SK-N-SH treated with all-trans-retinoic acid at 6 μM for 48 hours (cell line): ENCODE data around the gene SH3RF1.

Experiments
- ATAC-seq: fragments of 200-7000 bp; cut with Tn5 transposase; 3 replicates; pipeline ENCODE4 v1.9.1; 2020; ENCODE audit warnings: mild to moderate bottlenecking, moderate library complexity
- ARNTL ChIP-seq: fragments of 450-650 bp; formaldehyde crosslinking; IDR thresholded peaks from 2 replicates; pipeline ENCODE4 v1.5.0; 2020; ENCODE audit warnings: low read depth, mild to moderate bottlenecking, moderate library complexity, borderline replicate concordance
- BACH2 ChIP-seq: fragments of 250-450 bp; sonication (Bioruptor Pico); IDR thresholded peaks from 2 replicates; pipeline ENCODE4 v1.9.0; 2021; ENCODE audit warnings: mild to moderate bottlenecking, borderline replicate concordance
- CSDC2 ChIP-seq: fragments of 250-450 bp; sonication (Bioruptor Pico); IDR thresholded peaks from 2 replicates; pipeline ENCODE4 v1.5.0; 2020; ENCODE audit warnings: mild to moderate bottlenecking, moderate library complexity
- ESRRG ChIP-seq: fragments of 250-450 bp; sonication (Bioruptor Pico); IDR thresholded peaks from 2 replicates; pipeline ENCODE4 v1.6.1; 2021; ENCODE audit warnings: mild to moderate bottlenecking
- GLIS3 ChIP-seq: fragments of 250-450 bp; sonication (Bioruptor Pico); IDR thresholded peaks from 2 replicates; pipeline ENCODE4 v1.5.0; 2020; ENCODE audit warnings: mild to moderate bottlenecking, moderate library complexity
- ISL1 ChIP-seq: fragments of 250-450 bp; sonication (Bioruptor Pico); IDR thresholded peaks from 2 replicates; pipeline ENCODE4 v2.1.2; 2022; ENCODE audit warnings: mild to moderate bottlenecking, moderate library complexity
- OSR1 ChIP-seq: fragments of 250-450 bp; sonication (Bioruptor Pico); IDR thresholded peaks from 2 replicates; pipeline ENCODE4 v1.8.0; 2022; ENCODE audit warnings: moderate library complexity, mild to moderate bottlenecking, inconsistent platforms
- PPARA ChIP-seq: fragments of 250-450 bp; sonication (Bioruptor Pico); IDR thresholded peaks from 2 replicates; pipeline ENCODE4 v1.5.0; 2020; ENCODE audit warnings: mild to moderate bottlenecking, borderline replicate concordance
- RARB ChIP-seq: fragments of 250-450 bp; sonication (Bioruptor Pico); IDR thresholded peaks from 2 replicates; pipeline ENCODE4 v1.8.0; 2021; ENCODE audit warnings: mild to moderate bottlenecking, moderate library complexity
- SNAI2 ChIP-seq: fragments of 250-450 bp; sonication (Bioruptor Pico); IDR thresholded peaks from 2 replicates; pipeline ENCODE4 v1.5.0; 2020; ENCODE audit warnings: mild to moderate bottlenecking, moderate library complexity
- TCF4 ChIP-seq: fragments of 250-450 bp; sonication (Bioruptor Pico); IDR thresholded peaks from 2 replicates; pipeline ENCODE4 v1.8.0; 2021; ENCODE audit warnings: mild to moderate bottlenecking, moderate library complexity, borderline replicate concordance
- TOX ChIP-seq: fragments of 250-450 bp; sonication (Bioruptor Pico); IDR thresholded peaks from 2 replicates; pipeline ENCODE4 v1.8.0; 2021; ENCODE audit warnings: mild to moderate bottlenecking, moderate library complexity, borderline replicate concordance
- ZC3H10 ChIP-seq: fragments of 250-450 bp; sonication (Bioruptor Pico); IDR thresholded peaks from 2 replicates; pipeline ENCODE4 v1.5.1; 2021; ENCODE audit warnings: mild to moderate bottlenecking, moderate library complexity
- ZFP3 ChIP-seq: fragments of 250-450 bp; sonication (Bioruptor Pico); IDR thresholded peaks from 2 replicates; pipeline ENCODE4 v1.5.0; 2020; ENCODE audit warnings: mild to moderate bottlenecking, moderate library complexity
- ZFP30 ChIP-seq: fragments of 450-650 bp; formaldehyde crosslinking; IDR thresholded peaks from 2 replicates; pipeline ENCODE4 v1.5.0; 2022; ENCODE audit warnings: mild to moderate bottlenecking, moderate library complexity
- ZNF565 ChIP-seq: fragments of 450-650 bp; formaldehyde crosslinking; conservative IDR thresholded peaks from 2 replicates; pipeline ENCODE4 v1.5.0; 2020; ENCODE audit warnings: low read depth, mild to moderate bottlenecking, moderate library complexity
- ZNF8 ChIP-seq: fragments of 450-650 bp; formaldehyde crosslinking; IDR thresholded peaks from 2 replicates; pipeline ENCODE4 v1.5.0; 2020; ENCODE audit warnings: mild to moderate bottlenecking, moderate library complexity
- TF ChIP-seq, protein P1 (sequence below): fragments of 250-450 bp; sonication (Bioruptor Pico); IDR thresholded peaks from 2 replicates; pipeline ENCODE4 v1.8.0; 2020; ENCODE audit warnings: mild to moderate bottlenecking, moderate library complexity, borderline replicate concordance
- TF ChIP-seq, protein P2 (sequence below): fragments of 250-450 bp; sonication (Bioruptor Pico); IDR thresholded peaks from 2 replicates; pipeline ENCODE4 v1.8.0; 2021; ENCODE audit warnings: low read depth, mild to moderate bottlenecking, moderate library complexity, borderline replicate concordance
- TF ChIP-seq, protein P3 (sequence below): fragments of 250-450 bp; sonication (Bioruptor Pico); IDR thresholded peaks from 2 replicates; pipeline ENCODE4 v1.5.0; 2020; ENCODE audit warnings: mild to moderate bottlenecking, moderate library complexity
- TF ChIP-seq, protein P4 (sequence below): fragments of 250-450 bp; sonication (Bioruptor Pico); IDR thresholded peaks from 2 replicates; pipeline ENCODE4 v1.5.1; 2021; ENCODE audit warnings: mild to moderate bottlenecking, moderate library complexity

Gene SH3RF1

DNA sequence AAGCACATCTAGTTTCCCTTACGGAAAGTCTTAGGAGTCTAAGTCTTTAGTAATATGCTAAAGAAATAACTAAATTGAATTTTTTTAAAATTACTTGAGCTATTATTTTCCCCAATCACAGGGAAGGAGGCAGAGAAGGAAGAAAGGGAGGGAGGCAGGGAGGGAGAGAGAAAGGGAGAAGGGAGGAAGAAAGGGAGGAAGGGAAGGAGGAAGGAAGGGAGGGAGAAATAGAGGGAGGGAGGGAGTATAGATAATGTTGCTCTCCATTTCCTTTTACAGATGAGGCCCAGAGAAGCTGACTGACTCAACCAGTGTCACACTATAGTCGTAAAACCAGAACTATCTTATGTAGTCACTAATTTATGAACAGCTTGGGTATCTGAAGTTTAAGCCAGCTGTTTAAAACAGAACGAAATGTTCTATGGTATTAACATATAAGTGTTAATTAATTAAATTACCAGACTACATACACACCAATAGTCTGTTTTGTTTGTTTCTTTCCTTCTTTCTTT lies 14.6 kb downstream of the SH3RF1 start:
- TF ChIP-seq ESRRG (CRISPR knock-in tag) (no peak), GLIS3 (no peak), SNAI2 (CRISPR knock-in tag) (no peak)
- TF ChIP-seq, protein P1, sequence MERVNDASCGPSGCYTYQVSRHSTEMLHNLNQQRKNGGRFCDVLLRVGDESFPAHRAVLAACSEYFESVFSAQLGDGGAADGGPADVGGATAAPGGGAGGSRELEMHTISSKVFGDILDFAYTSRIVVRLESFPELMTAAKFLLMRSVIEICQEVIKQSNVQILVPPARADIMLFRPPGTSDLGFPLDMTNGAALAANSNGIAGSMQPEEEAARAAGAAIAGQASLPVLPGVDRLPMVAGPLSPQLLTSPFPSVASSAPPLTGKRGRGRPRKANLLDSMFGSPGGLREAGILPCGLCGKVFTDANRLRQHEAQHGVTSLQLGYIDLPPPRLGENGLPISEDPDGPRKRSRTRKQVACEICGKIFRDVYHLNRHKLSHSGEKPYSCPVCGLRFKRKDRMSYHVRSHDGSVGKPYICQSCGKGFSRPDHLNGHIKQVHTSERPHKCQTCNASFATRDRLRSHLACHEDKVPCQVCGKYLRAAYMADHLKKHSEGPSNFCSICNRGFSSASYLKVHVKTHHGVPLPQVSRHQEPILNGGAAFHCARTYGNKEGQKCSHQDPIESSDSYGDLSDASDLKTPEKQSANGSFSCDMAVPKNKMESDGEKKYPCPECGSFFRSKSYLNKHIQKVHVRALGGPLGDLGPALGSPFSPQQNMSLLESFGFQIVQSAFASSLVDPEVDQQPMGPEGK: no peak
- TF ChIP-seq, protein P2, sequence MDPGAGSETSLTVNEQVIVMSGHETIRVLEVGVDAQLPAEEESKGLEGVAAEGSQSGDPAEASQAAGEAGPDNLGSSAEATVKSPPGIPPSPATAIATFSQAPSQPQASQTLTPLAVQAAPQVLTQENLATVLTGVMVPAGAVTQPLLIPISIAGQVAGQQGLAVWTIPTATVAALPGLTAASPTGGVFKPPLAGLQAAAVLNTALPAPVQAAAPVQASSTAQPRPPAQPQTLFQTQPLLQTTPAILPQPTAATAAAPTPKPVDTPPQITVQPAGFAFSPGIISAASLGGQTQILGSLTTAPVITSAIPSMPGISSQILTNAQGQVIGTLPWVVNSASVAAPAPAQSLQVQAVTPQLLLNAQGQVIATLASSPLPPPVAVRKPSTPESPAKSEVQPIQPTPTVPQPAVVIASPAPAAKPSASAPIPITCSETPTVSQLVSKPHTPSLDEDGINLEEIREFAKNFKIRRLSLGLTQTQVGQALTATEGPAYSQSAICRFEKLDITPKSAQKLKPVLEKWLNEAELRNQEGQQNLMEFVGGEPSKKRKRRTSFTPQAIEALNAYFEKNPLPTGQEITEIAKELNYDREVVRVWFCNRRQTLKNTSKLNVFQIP: no peak
- no peak; the same call in 2 of the 3 replicates for ATAC-seq

DNA sequence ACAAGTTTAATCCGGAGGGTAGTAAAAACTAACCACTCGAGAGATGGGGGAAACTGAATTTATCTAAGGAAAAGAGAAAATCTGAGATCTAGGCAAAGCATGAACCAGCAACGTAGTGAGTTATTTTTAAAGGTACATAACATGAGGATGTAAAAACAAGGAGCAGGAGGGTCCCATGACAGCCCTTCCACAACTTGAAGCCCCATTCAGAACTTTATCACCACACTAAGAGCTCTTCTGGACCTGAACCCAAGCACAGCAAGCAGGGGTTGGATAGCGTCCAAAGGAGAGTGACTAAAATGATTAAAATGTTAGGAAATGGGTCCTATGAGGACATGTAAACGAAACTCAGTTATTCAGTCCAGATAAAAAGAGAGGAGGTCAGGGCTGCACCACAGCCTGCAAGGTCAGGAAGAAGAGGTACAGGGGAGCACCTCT lies 16.2 kb downstream of the SH3RF1 start:
- peak; percentile 32 for ATAC-seq
- TF ChIP-seq, protein P3, sequence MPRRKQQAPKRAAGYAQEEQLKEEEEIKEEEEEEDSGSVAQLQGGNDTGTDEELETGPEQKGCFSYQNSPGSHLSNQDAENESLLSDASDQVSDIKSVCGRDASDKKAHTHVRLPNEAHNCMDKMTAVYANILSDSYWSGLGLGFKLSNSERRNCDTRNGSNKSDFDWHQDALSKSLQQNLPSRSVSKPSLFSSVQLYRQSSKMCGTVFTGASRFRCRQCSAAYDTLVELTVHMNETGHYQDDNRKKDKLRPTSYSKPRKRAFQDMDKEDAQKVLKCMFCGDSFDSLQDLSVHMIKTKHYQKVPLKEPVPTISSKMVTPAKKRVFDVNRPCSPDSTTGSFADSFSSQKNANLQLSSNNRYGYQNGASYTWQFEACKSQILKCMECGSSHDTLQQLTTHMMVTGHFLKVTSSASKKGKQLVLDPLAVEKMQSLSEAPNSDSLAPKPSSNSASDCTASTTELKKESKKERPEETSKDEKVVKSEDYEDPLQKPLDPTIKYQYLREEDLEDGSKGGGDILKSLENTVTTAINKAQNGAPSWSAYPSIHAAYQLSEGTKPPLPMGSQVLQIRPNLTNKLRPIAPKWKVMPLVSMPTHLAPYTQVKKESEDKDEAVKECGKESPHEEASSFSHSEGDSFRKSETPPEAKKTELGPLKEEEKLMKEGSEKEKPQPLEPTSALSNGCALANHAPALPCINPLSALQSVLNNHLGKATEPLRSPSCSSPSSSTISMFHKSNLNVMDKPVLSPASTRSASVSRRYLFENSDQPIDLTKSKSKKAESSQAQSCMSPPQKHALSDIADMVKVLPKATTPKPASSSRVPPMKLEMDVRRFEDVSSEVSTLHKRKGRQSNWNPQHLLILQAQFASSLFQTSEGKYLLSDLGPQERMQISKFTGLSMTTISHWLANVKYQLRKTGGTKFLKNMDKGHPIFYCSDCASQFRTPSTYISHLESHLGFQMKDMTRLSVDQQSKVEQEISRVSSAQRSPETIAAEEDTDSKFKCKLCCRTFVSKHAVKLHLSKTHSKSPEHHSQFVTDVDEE (CRISPR knock-in tag): no peak
- TF ChIP-seq ISL1: peak; percentile 47; the same call in 1 of the 2 replicates

DNA sequence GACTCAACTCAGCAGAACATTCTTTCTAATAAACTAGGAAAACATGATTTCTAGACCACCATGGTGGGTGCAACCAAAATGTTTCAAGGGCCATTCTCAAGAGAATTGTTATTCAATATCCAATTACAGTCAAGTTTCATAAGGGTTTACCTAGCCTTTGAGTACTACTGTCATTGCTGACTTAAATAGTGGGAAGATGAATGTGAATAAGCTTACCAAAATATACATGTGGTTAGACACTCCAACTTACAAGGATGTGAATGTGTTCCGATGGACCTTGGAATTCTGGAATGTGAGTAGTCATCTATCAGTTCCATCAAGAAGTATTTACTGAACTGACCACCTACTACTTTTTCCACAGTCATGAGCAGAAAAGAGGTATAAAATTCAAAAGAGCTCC lies 16.9 kb downstream of the SH3RF1 start:
- peak; percentile 5; the same call in 2 of the 3 replicates for ATAC-seq
- no peak for TF ChIP-seq ZNF565 (CRISPR knock-in tag)
- no peak for TF ChIP-seq ZFP3 (CRISPR knock-in tag)
- peak; percentile 76; the same call in 1 of the 2 replicates for TF ChIP-seq TOX (CRISPR knock-in tag)
- TF ChIP-seq PPARA (CRISPR knock-in tag): no peak
- no peak for TF ChIP-seq GLIS3
- TF ChIP-seq, all 23 proteins: peak for 1

DNA sequence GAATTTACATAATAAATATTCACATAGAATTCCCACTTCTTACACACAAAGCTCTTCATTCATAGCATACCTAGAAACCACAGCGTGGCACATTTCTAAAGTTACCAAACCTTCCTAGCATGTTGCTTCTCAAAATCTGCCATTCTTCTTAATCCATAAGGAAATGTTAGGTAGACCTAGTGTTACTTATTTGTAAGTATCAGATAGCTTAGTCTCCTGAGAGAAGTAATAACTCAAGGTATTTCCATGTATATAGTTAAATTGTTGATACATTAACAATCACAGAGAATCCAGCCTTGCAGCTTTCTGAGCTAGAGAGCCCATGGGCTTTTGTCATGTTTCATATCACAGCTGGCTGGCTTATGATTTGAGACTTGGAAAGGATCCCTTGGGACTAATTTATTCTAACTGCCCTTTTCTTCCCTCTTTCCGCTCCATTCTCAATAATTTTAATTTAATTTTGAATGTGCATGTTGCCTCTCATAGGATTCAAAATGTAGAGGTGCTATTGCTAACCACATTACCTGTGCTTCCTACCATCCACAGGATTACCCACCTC lies 17.6 kb downstream of the SH3RF1 start:
- no peak for ATAC-seq
- TF ChIP-seq SNAI2 (CRISPR knock-in tag) (no peak), OSR1 (CRISPR knock-in tag) (no peak), ZFP30 (CRISPR knock-in tag) (no peak), PPARA (CRISPR knock-in tag) (no peak), ZNF565 (CRISPR knock-in tag) (no peak), ZC3H10 (no peak), CSDC2 (no peak), ISL1 (no peak), ARNTL (CRISPR knock-in tag) (no peak), BACH2 (CRISPR knock-in tag) (no peak), TCF4 (CRISPR knock-in tag) (no peak), ESRRG (CRISPR knock-in tag) (no peak), RARB (CRISPR knock-in tag) (no peak), ZNF8 (CRISPR knock-in tag) (no peak), GLIS3 (no peak)
- TF ChIP-seq, protein P3 (CRISPR knock-in tag): no peak
- TF ChIP-seq, protein P2: no peak
- TF ChIP-seq, protein P1: no peak
- TF ChIP-seq, protein P4, sequence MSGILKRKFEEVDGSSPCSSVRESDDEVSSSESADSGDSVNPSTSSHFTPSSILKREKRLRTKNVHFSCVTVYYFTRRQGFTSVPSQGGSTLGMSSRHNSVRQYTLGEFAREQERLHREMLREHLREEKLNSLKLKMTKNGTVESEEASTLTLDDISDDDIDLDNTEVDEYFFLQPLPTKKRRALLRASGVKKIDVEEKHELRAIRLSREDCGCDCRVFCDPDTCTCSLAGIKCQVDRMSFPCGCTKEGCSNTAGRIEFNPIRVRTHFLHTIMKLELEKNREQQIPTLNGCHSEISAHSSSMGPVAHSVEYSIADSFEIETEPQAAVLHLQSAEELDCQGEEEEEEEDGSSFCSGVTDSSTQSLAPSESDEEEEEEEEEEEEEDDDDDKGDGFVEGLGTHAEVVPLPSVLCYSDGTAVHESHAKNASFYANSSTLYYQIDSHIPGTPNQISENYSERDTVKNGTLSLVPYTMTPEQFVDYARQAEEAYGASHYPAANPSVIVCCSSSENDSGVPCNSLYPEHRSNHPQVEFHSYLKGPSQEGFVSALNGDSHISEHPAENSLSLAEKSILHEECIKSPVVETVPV (CRISPR knock-in tag): no peak
